Prostate gland (tissue), 2 donors: Measurements from ENCODE around the gene PPP1R3D.

Experiments used
- CTCF ChIP-seq, 4 experiments: fragments of 200-600 bp in 2 of 4; fragments of 450-650 bp in 2 of 4; sonication (generic) in 2 of 4; IDR thresholded peaks; 1 replicate in 3 of 4; 2 replicates in 1 of 4; pipeline ENCODE4 v1.5.1; 2016 to 2019; ENCODE audit warnings: antibody characterized with exemption in 4 of 4, mild to moderate bottlenecking in 2 of 4, moderate library complexity in 2 of 4
- POLR2A ChIP-seq: fragments of 450-650 bp; IDR thresholded peaks from one replicate; pipeline ENCODE4 v1.6.1; 2016; ENCODE audit warnings: antibody characterized with exemption, mild to moderate bottlenecking

GRCh38 chr20:59940956-59941294, 820 bp upstream of the PPP1R3D start:
- TF ChIP-seq POLR2A (no peak), CTCF (IDR thresholded peaks at IDR 0.05) (no peak)
